NCI-H1436 (cell line): ENCODE results near the gene RAB15.
A peak's percentile ranks its signal among the peaks of the same experiment; 100 is the strongest.
"Not testable (repeated sequence)": the region's sequence is repeated elsewhere in the genome, so short reads cannot be mapped to it uniquely, and the experiment has no call there.

Experiments used
- DNase-seq: peaks from one replicate; lab custom pipeline; 2025; lab: John Stamatoyannopoulos, UW

The RAB15 gene

DNA sequence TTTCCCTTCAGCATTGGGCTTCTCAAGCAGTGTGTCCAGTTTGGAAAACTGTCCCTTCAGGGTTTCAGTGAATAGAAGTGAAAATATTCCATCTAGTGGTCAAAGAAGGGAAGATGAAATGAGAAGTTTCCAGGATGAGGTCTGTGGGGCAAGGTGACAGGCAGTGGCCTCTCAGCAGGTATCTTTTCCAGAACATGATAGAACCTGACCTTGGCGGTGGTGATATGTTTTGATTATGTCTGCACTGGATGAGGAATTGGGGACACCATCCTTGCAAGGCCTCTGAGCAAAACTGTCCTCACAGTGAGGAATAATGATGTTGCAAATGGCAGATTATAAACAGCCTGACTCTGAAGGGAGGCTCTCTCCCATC lies 34.3 kb downstream of the RAB15 start:
- no peak for DNase-seq

DNA sequence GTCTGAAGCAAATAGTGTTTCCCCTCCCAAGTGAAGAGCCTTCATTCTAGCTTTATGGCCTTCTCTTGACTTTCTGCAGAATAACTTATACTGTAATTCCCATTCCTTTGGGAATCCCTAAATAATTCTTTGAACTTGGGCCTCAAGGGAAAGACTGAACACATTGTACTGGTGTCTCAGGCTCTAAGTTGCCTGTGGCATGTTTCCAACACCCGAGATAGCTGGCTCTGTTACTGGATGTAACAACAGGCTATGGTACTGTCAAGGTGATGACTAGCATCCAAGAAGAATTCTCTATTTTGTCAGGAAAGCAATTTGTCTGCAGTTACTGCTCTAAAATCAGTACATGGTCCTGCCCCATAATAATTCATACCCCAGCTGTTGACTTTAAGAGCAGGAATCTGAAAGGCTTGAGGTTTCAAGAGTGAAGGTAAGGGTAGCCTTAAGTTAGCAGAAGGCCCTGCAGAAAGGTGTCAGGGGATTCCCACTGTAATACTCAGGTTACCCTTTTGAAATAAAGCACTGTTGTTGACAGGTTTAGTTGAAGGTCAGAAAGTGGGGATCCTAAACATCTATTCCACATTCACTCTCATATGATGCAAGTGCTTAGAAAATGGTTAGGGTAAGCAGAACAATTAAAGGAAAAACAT lies 34.8 kb downstream of the RAB15 start:
- DNase-seq: no peak

DNA sequence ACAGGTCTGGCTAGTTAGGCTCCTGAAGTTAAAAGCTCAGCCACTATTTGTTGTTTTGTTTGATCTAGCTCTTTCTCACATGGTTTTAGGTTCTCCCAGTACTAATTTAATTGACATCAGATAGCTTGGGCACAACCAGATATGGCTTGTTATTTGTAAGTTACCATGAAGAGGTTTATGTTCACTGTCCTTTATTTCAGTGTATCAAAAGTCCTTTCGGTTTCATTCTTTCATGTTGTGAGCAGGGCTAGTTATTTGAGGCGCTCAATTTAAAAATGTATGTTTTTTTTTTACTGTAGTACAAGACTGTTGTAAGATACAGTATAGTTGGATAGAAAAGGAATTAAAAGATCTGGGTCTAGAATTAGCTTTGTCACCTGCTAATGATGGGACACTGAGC lies 36.6 kb downstream of the RAB15 start:
- no peak for DNase-seq

DNA sequence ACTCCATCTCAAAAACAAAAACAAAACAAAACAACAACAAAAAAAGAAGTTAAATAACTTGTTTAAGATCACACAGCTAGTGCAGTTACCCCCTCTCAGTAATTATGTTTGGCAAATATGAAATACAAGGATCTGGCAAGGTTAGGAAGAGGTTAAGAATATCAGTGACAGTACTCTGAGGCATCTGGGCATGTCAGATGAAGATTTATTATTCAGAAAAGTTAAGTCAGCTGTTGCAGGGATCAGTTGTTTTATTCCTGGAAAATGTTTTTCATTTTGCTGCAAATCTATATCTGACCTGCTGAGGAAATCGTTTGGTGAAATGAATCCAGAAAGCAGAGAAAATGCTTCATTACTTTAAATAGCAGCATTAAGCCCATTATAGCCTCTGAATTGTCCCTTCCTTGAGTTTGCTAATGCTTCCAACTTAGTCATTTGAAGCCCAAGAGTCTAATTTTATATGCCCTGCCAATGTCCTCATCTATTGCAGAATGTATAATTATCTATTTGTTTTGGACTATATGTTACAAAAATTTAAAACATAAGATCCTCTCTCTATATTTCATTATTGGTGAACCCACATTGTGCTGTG lies 37.7 kb downstream of the RAB15 start:
- no peak for DNase-seq

GRCh38 chr14:64932231-64932630 lies 39.9 kb downstream of the RAB15 start:
- DNase-seq: no peak

DNA sequence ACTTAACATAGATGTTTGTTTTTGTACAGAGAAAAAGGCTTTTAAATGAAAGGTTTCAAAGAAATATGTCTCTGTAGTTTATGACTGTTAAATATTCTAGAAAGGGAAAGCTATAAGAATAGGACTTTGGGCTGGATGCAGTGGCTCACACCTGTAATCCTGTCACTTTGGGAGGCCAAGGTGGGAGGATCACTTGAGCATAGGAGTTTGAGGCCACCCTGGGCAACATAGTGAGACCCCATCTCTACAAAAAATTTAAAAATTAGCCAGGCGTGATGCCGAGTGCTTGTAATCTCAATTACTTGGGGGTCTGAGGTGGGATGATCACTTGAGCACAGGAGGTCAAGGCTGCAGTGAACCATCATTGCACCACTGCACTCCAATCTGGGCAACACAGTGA lies 41.0 kb downstream of the RAB15 start:
- DNase-seq: no peak

GRCh38 chr14:64930085-64930843 lies 41.9 kb downstream of the RAB15 start:
- DNase-seq: no peak

DNA sequence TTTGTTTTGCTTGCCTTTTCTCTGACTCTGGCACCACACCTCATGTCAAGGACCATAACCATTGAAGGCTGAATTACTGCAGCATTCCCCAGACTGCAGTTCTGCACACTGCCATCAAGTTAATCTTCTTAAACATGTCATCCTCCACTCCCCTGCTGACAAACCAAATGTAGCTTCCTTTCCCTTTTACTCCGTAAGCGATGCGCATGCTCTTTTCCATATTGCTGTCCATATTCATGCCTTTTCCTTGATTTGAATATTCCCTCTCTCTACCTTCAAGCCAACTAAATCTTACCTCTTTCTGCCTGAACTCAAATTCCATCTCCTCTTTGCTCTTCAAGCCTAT lies 43.1 kb downstream of the RAB15 start:
- DNase-seq: no peak

GRCh38 chr14:64928239-64929013 lies 43.7 kb downstream of the RAB15 start:
- DNase-seq: no peak

GRCh38 chr14:64927031-64927430 lies 45.1 kb downstream of the RAB15 start:
- DNase-seq: no peak

GRCh38 chr14:64926398-64926995 lies 45.6 kb downstream of the RAB15 start:
- no peak for DNase-seq

DNA sequence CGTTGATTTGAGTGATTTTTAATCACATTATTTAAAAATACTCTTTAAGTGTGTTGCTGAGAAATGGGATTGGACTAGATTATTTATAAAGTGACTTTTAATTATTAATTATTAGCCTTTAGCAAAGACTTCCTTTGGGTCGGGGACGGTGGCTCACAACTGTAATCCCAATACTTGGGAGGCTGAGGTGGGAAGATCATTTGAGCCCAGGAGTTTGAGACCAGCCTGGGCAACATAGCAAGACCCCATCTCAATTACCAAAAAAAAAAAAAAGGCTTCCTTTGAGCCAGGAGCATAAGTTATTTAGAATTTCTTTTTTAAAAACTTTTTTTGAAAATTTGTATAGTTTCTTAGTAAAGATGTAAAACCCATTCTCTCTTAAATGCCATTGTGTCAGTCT lies 49.1 kb downstream of the RAB15 start:
- no peak for DNase-seq

DNA sequence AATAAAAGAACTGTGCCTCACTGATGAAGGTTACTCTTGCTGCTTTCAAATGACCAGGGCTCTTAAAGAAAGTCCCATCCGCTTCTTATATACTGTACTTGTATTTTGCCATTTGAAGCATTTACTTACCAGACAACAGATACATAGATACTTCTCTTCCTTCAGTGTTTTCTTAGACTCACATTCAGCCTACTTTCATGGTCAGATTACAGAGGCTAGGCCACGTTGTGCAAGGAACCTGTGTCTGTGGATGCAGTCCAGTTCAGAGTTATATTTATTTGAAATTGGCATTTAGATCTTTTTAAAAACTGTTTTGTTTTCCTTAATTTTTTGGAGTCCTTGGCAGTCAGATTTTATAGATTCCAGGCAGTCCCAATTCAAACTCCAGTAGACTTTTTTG lies 51.7 kb downstream of the RAB15 start:
- no peak for DNase-seq

- no peak for DNase-seq
Measured at GRCh38 chr14:64919618-64920017, 52.5 kb downstream of the RAB15 start.

DNA sequence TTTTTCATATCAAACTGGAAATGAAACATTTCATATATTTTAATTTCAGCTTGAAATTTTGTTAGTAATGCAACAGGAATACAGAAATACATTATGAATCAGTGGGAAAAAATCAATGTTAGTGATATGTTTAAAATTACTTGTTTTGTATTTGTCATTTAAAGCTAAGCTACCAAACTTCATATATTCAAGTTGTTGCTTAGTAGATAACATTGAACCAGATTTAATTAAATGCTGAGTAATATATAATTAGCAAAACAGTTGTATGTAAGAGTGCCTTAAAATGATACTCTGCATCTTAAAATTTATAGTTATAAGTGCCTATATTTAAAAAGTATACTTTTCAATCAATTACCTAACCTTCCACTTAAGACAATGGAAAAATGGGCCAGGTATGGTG lies 52.9 kb downstream of the RAB15 start:
- no peak for DNase-seq

GRCh38 chr14:64918216-64918615 lies 53.9 kb downstream of the RAB15 start:
- DNase-seq: no peak

GRCh38 chr14:64915797-64916196 lies 56.3 kb downstream of the RAB15 start:
- DNase-seq: no peak

DNA sequence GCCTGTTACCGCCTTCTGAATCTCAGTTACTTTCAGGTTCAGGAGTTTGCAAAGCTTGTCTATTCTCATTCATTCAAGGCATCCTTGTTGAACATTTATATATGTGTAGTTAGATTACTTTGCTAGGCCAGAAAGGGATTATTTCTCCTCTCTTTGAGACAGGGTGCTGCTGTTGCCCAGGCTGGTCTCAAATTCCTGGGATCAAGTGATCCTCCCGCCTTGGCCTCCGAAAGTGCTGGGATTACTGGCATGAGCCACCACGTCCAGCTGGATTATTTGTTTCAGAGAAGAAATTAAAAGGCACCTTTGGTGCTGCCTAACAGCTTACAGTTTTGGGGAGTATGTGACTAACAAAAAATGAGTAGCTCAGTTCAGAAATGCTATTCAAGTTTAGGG lies 57.1 kb downstream of the RAB15 start:
- DNase-seq: no peak

GRCh38 chr14:64914237-64915028 lies 57.7 kb downstream of the RAB15 start, which contains the start of gene CHURC1:
Gene CHURC1, plus strand, starts transcription at chr14:64914455. Its CDS starts 41 bp downstream, at chr14:64914496.
- peak; percentile 99 for DNase-seq

DNA sequence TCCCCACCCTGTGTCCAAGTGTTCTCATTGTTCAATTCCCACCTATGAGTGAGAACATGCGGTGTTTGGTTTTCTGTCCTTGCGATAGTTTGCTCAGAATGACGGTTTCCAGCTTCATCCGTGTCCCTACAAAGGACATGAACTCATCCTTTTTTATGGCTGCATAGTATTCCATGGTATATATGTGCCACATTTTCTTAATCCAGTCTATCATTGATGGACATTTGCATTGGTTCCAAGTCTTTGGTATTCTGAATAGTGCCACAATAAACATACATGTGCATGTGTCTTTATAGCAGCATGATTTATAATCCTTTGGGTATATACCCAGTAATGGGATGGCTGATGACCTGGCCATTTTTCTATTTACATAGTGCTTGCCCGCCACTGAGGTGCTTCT lies 58.7 kb downstream of the RAB15 start:
- DNase-seq: not testable (repeated sequence)

DNA sequence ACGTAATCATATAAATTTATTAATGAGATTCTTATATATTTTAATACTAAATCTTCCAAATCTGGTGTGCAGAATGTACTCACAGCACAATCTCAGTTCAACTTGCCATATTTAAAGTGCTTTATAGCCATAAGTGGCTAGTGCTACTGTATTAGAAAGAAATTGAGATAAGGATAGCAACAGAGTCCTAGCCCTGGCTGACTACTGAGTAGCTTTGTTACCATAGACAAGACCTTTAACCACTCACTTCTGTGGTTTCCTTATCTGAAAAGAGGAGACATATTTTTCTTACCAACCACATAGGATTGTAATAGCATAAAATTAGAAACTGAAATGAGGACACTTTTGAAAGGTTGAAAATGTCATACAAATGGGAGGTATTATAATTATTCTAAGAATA lies 59.9 kb downstream of the RAB15 start:
- DNase-seq: no peak
